Raji (cell line): ENCODE data around the gene FAM219B.
A peak's percentile ranks its signal among the peaks of the same experiment; 100 is the strongest.

Experiments
- POLR2A ChIP-seq: IDR thresholded peaks from 2 replicates; pipeline ENCODE4 v1.6.1; 2011; ENCODE audit warnings: low read depth, low read length, control low read depth; ENCODE audit not compliant: insufficient read depth

FAM219B gene

DNA sequence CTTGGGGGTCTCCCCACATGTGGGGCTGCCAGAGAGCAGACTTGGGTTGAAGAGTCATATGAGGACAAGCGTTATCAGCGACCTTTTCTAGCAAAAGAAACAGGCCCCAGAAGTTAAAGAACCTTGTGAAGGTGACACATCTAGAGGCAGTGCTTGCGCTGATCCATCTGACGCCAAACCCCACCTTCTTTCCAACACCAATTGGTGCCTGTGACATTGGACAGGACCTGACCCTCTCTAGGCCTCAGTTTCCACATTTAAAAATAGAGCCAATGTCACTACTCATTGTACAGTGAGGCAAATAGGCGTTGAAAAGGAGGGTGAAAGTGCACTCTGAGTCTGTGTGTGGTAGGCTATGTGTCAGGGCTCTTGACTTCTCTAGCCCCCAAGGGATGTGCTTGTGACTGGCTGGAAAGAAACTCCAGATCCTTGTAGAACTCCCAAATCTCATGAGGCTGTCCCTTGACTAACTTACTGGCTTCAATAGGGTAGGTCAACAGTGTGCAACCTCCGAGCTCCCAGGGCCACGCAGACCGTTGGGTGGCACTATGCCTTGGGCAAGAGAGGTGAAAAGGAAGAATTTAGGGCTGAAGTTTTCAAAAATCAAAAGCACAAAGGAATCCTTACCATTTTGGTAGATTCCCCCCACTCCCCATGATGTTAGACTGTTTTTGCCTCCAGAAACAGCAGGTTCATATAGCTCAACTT lies 666 bp upstream of the FAM219B start:
- no peak for TF ChIP-seq POLR2A

DNA sequence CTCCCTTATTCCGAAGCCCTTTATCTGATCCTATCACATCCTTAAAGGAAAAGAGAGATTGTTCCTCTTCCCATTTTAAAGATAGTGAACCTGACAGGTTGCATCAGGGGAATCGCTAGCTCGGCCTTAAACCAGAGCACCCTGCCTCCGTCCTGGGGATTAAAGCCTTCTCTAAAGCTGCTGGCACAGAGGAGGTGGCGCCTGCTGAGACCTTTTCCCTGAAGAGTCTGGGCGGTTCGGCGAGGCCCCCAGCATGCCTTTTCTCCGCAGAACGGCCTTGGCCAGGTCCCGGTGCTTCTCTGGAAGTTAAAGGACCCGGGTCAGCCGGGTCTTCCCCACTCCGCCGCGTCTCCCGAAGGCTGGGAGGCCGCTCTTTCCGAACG lies 593 bp downstream of the FAM219B start:
- TF ChIP-seq POLR2A = no peak

GRCh38 chr15:74904190-74904805 lies 2.4 kb downstream of the FAM219B start:
- no peak for TF ChIP-seq POLR2A

DNA sequence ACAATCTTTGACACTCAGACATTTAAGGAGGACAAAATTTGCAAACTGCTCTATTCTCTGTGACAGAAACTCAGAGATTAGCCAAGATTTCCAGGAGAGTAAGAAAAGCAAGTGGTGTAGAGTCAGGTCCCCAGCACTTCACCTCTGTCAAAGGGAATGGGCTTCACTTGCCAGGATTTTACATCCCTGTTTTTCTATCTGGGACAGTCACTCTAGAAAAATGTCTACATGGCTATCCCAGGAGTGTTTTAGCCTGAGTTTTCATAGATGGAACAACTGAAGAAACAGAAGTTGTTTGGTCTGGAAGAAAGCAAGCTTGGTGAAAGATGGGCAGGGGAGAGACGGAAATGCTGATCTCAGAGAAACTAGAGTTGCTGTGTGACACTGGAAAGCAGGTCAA lies 3.0 kb downstream of the FAM219B start:
- TF ChIP-seq POLR2A = no peak

GRCh38 chr15:74902295-74903075 lies 4.2 kb downstream of the FAM219B start:
- no peak for TF ChIP-seq POLR2A

- no peak; the same call in 1 of the 2 replicates for TF ChIP-seq POLR2A
These were observed 5.0 kb downstream of the FAM219B start for GRCh38 chr15:74901612-74902063.

- no peak for TF ChIP-seq POLR2A
These were observed 9.3 kb downstream of the FAM219B start for GRCh38 chr15:74897300-74897701.

- TF ChIP-seq POLR2A = peak; percentile 23; the same call in 1 of the 2 replicates
These were observed 10.3 kb downstream of the FAM219B start for GRCh38 chr15:74896316-74896715.

- no peak for TF ChIP-seq POLR2A
These were observed 10.8 kb downstream of the FAM219B start for GRCh38 chr15:74895830-74896229.

DNA sequence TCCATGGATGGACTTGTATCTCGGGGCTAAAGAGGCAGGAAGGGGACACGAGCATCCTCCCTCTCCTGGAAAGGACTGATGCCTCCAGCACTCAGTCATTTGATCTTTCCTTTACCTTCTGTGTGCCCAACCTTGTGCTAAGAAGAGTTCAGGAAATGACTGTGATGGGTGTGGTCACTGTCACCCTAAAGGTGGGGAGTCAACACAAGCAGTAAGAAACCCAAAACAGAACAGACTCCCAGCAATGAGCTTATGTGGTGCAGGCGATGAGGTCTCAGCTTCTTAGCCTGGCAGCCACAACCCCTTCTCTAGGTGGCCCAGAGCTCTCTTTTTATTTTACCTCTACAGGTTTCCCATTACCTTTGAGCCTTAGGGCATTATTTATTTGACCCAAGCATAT lies 13.0 kb downstream of the FAM219B start:
- no peak for TF ChIP-seq POLR2A

DNA sequence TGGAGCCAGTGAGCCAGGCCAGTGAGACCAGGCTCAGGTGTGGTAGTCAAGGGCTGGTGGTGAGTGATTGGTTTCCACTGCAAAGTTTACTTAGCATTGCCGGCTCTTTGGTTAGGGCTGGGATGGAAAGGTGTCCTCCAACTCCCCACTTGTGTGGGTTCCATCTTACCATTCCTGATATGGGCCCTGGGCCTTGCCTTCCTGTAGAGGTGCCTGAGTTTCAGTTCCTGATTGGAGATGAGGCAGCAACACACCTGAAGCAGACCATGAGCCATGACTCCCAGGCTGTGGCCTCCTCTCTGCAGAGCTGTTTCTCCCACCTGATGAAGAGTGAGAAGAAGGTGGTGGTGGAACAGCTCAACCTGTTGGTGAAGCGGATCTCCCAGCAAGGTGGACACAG lies 13.7 kb downstream of the FAM219B start:
- no peak for TF ChIP-seq POLR2A

DNA sequence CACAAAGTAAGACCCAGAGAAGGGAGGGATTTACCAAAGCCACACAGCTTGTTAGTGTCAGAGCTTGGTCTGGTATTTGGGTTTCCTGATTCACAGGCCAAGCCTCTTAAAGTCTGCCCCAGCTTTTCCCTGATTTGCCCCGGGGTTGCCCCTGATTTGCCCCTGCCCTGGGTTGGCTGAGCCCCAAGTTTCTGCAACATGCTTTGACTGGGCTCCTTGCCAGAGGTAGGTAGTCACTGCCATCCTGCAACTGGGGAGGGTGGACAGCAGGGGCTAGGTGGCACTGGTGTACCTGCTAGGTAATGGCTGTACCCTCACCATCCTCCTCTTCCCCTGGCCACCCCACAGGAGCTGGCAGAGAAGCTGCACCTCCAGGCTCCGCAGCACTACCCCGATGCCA lies 14.3 kb downstream of the FAM219B start:
- TF ChIP-seq POLR2A = 0 out of 2 replicates have a peak, but pooled peaks have one; percentile 13

DNA sequence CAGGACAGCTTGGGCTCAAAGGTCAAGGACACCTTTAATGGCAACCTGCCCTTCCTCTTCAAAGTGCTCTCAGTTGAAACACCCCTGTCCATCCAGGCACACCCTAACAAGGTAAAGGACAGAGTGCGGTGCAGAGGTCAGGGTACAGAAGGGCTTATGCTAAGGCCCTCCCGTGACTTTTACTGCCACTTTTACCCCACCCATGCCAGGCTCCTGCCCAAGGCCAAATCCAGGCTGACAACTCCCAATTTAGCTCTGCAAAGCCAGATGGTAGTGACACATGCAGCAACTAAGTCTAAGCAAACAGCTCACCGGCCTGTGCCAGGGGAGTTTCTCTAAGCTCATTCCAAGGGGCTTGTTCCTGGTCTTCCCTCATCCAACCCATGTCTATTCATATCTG lies 15.2 kb downstream of the FAM219B start:
- no peak for TF ChIP-seq POLR2A

DNA sequence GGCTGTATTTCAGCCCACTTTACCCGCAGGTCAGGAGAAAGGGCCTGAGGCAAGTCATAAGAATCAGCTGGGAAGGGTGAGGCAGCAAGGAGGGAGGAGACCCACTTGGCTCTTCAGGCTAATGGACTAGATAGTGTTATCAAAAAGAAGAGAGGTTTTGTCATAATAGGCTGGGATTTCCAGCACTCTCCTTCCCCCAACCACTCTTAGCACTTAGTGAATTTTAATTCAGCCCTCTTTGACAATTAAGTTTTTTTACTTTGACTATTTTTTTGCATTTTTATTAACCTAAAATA lies 16.0 kb downstream of the FAM219B start:
- no peak for TF ChIP-seq POLR2A

- peak; percentile 99 for TF ChIP-seq POLR2A
These were observed 16.6 kb downstream of the FAM219B start, which contains the start of gene MPI for GRCh38 chr15:74889883-74890664. MPI (plus strand) TSS chr15:74890042; CDS start chr15:74890074, 32 bp downstream.
